ENCODE measurements around the gene TCF4.
A peak's percentile ranks its signal among the peaks of the same experiment; 100 is the strongest.

The TCF4 gene

GRCh38 chr18:55449412-55450140 is 138.4 kb downstream of the TCF4 start:
- H3K36me3 ChIP-seq (ENCODE audit: control insufficient read depth, low read length), result peaks cover 40% of the 10 kb centered on the region

GRCh38 chr18:55448420-55448819 is 139.6 kb downstream of the TCF4 start:
- Histone ChIP-seq H3K9me3 (ENCODE audit: control insufficient read depth, insufficient read depth, low read length) (peaks cover 9% of the 10 kb centered on the region), H3K27me3 (ENCODE audit: control insufficient read depth, low read length) (no peaks in the 10 kb centered on the region), H3K27ac (ENCODE audit: low read depth, low read length) (peak overlapping the region; percentile 97), H3F3A (ENCODE audit: control insufficient read depth, insufficient read depth) (peaks cover 44% of the 10 kb centered on the region), H3K9me2 (replicated peaks; ENCODE audit: control insufficient read depth, low read length) (no peaks in the 10 kb centered on the region), H3K36me3 (ENCODE audit: control insufficient read depth, low read length) (peaks cover 36% of the 10 kb centered on the region), H3K4me3 (ENCODE audit: low read length) (peak overlapping the region; percentile 55), H3K4me1 (ENCODE audit: control insufficient read depth, low read length) (peaks cover 99% of the 10 kb centered on the region), H4K20me1 (ENCODE audit: control insufficient read depth, insufficient read depth, low read depth, low read length) (no peaks in the 10 kb centered on the region), H3K4me2 (ENCODE audit: low read length) (peak overlapping the region; percentile 69), H3K79me2 (ENCODE audit: control insufficient read depth, low read length) (peaks cover 84% of the 10 kb centered on the region)
- TF ChIP-seq CTCF (IDR thresholded peaks at IDR 0.05; ENCODE audit: low read depth, low read length, poor library complexity, severe bottlenecking) (no peak), EZH2phosphoT487 (IDR thresholded peaks at IDR 0.05; ENCODE audit: borderline replicate concordance, low read length) (no peak)

More at GRCh38 chr18:55449412-55450140, 138.4 kb downstream of the TCF4 start:
- peaks cover 36% of the 10 kb centered on the region for H3F3A ChIP-seq (ENCODE audit: control insufficient read depth, insufficient read depth)
- peaks cover 9% of the 10 kb centered on the region for H3K9me3 ChIP-seq (ENCODE audit: control insufficient read depth, insufficient read depth, low read length)
- TF ChIP-seq EZH2phosphoT487 (IDR thresholded peaks at IDR 0.05; ENCODE audit: borderline replicate concordance, low read length) (no peak), CTCF (IDR thresholded peaks at IDR 0.05; ENCODE audit: low read depth, low read length, poor library complexity, severe bottlenecking) (no peak)
- H3K27ac ChIP-seq (ENCODE audit: low read depth, low read length), result peak overlapping the region; percentile 97
- peaks cover 83% of the 10 kb centered on the region for H3K79me2 ChIP-seq (ENCODE audit: control insufficient read depth, low read length)
- peaks cover 98% of the 10 kb centered on the region for H3K4me1 ChIP-seq (ENCODE audit: control insufficient read depth, low read length)
- no peaks in the 10 kb centered on the region for H4K20me1 ChIP-seq (ENCODE audit: control insufficient read depth, insufficient read depth, low read depth, low read length)
- peak overlapping the region; percentile 69 for H3K4me2 ChIP-seq (ENCODE audit: low read length)
- H3K4me3 ChIP-seq (ENCODE audit: low read length), result peak overlapping the region; percentile 55
- H3K27me3 ChIP-seq (ENCODE audit: control insufficient read depth, low read length), result no peaks in the 10 kb centered on the region
- H3K9me2 ChIP-seq (replicated peaks; ENCODE audit: control insufficient read depth, low read length), result no peaks in the 10 kb centered on the region

- Histone ChIP-seq H3K27ac (ENCODE audit: low read depth, low read length) (peak overlapping the region; percentile 97), H3K4me1 (ENCODE audit: control insufficient read depth, low read length) (peaks cover 99% of the 10 kb centered on the region), H3K9me3 (ENCODE audit: control insufficient read depth, insufficient read depth, low read length) (peaks cover 9% of the 10 kb centered on the region), H3K36me3 (ENCODE audit: control insufficient read depth, low read length) (peaks cover 36% of the 10 kb centered on the region), H3K9me2 (replicated peaks; ENCODE audit: control insufficient read depth, low read length) (no peaks in the 10 kb centered on the region), H3K4me2 (ENCODE audit: low read length) (peak overlapping the region; percentile 69), H3K4me3 (ENCODE audit: low read length) (peak overlapping the region; percentile 55), H4K20me1 (ENCODE audit: control insufficient read depth, insufficient read depth, low read depth, low read length) (no peaks in the 10 kb centered on the region), H3K27me3 (ENCODE audit: control insufficient read depth, low read length) (no peaks in the 10 kb centered on the region), H3F3A (ENCODE audit: control insufficient read depth, insufficient read depth) (peaks cover 52% of the 10 kb centered on the region), H3K79me2 (ENCODE audit: control insufficient read depth, low read length) (peaks cover 83% of the 10 kb centered on the region)
- TF ChIP-seq CTCF (IDR thresholded peaks at IDR 0.05; ENCODE audit: low read depth, low read length, poor library complexity, severe bottlenecking) (no peak), EZH2phosphoT487 (IDR thresholded peaks at IDR 0.05; ENCODE audit: borderline replicate concordance, low read length) (no peak)
These were observed 140.3 kb downstream of the TCF4 start for GRCh38 chr18:55447672-55448018.

All from DOHH2 (cell line).